Mesodermal cell (in vitro differentiated cells): Measurements from ENCODE around the gene RAET1E.
"Not testable (repeated sequence)": the region's sequence is repeated elsewhere in the genome, so short reads cannot be mapped to it uniquely, and the experiment has no call there.

Experiments used
- H3K27ac ChIP-seq: 2 replicates; pipeline ENCODE4 v1.7.0; 2013; ENCODE audit warnings: mild to moderate bottlenecking, low read depth, low read length, moderate library complexity; ENCODE audit not compliant: severe bottlenecking
- H3K36me3 ChIP-seq: 2 replicates; pipeline ENCODE4 v1.7.1; 2013; ENCODE audit warnings: mild to moderate bottlenecking, low read length, moderate library complexity; ENCODE audit not compliant: control insufficient read depth, insufficient read depth
- H3K4me1 ChIP-seq: one replicate; pipeline ENCODE4 v1.7.1; 2013; ENCODE audit warnings: mild to moderate bottlenecking, low read length; ENCODE audit not compliant: insufficient read depth, control insufficient read depth, poor library complexity, severe bottlenecking
- H3K4me3 ChIP-seq: 2 replicates; pipeline ENCODE4 v1.7.0; 2013; ENCODE audit warnings: low read length, control low read depth, mild to moderate bottlenecking; ENCODE audit not compliant: insufficient read depth, poor library complexity, severe bottlenecking; ENCODE audit errors: extremely low read depth
- H3K9me3 ChIP-seq: 2 replicates; pipeline ENCODE4 v1.7.1; 2013; ENCODE audit warnings: mild to moderate bottlenecking, low read length, moderate library complexity; ENCODE audit not compliant: control insufficient read depth
- WGBS, 2 experiments: methylation state at CpG; one replicate each; pipeline ENCODE4 v1.1.5; 2013; ENCODE audit warnings: missing lambda C conversion rate in 2 of 2; ENCODE audit not compliant: insufficient coverage in 2 of 2; 5-methylcytosine and 5-hydroxymethylcytosine counted together

The RAET1E gene

GRCh38 chr6:149852881-149853280, 45.0 kb downstream of the RAET1E start:
- H3K9me3 ChIP-seq = no peaks in the 10 kb centered on the region
- H3K4me1 ChIP-seq = peaks cover 69% of the 10 kb centered on the region
- 97% methylated on average over 6 to 9 of the region's 12 CpGs for WGBS, 2 experiments
- no peak overlapping the region for H3K27ac ChIP-seq
- H3K4me3 ChIP-seq = peak overlapping the region; percentile 6
- peaks cover 24% of the 10 kb centered on the region for H3K36me3 ChIP-seq

GRCh38 chr6:149852180-149852579, 45.7 kb downstream of the RAET1E start:
- no peaks in the 10 kb centered on the region for H3K9me3 ChIP-seq
- H3K27ac ChIP-seq = peak overlapping the region; percentile 65
- peaks cover 24% of the 10 kb centered on the region for H3K36me3 ChIP-seq
- WGBS, 2 experiments = 71 to 72% methylated on average over 6 of the region's 6 CpGs
- H3K4me3 ChIP-seq = no peak overlapping the region
- peaks cover 69% of the 10 kb centered on the region for H3K4me1 ChIP-seq

- H3K36me3 ChIP-seq = peaks cover 25% of the 10 kb centered on the region
- peak overlapping the region; percentile 65 for H3K27ac ChIP-seq
- 80 to 100% methylated on average over 1 of the region's 5 CpGs for WGBS, 2 experiments
- no peak overlapping the region for H3K4me3 ChIP-seq
- peaks cover 67% of the 10 kb centered on the region for H3K4me1 ChIP-seq
- H3K9me3 ChIP-seq = no peaks in the 10 kb centered on the region
Measured at GRCh38 chr6:149851461-149852110, 46.3 kb downstream of the RAET1E start.

- H3K4me3 ChIP-seq, H3K27ac ChIP-seq, H3K9me3 ChIP-seq: not testable (repeated sequence)
- Histone ChIP-seq H3K36me3 (peaks cover 29% of the 10 kb centered on the region), H3K4me1 (peaks cover 66% of the 10 kb centered on the region)
- WGBS, 2 experiments = 100% methylated on average over 1 of the region's 4 CpGs; no CpG with 5 or more reads in 1 of the 2 experiments
Measured at GRCh38 chr6:149848343-149848742, 49.6 kb downstream of the RAET1E start.
